HL-60 (cell line): ENCODE data around the gene EIF1AX.

Source experiments
- DNase-seq, 2 experiments: peaks; one replicate each; pipeline ENCODE4 v3.0.0-alpha.2; 2010 to 2020; ENCODE audit warnings: low read depth in 1 of 2, low spot score in 1 of 2
- H3K27ac ChIP-seq: fragments of 250-450 bp; sonication (Bioruptor Pico); replicated peaks from 2 replicates; pipeline ENCODE4 v1.5.1; 2020; ENCODE audit warnings: mild to moderate bottlenecking, moderate library complexity
- H3K27me3 ChIP-seq: fragments of 250-450 bp; sonication (Bioruptor Pico); 2 replicates; pipeline ENCODE4 v1.5.1; 2021; ENCODE audit warnings: mild to moderate bottlenecking, moderate library complexity; ENCODE audit not compliant: insufficient read depth, poor library complexity, severe bottlenecking
- H3K4me3 ChIP-seq: replicated peaks from 2 replicates; pipeline ENCODE4 v1.5.1; 2011; ENCODE audit warnings: mild to moderate bottlenecking, control low read depth, low read length; ENCODE audit not compliant: insufficient read depth
- GABPA ChIP-seq: IDR thresholded peaks from 2 replicates; pipeline ENCODE4 v1.6.1; 2012; ENCODE audit warnings: low read depth
- POLR2AphosphoS5 ChIP-seq: IDR thresholded peaks from 2 replicates; pipeline ENCODE4 v1.6.1; 2012; ENCODE audit warnings: low read depth
- SPI1 ChIP-seq: IDR thresholded peaks from 2 replicates; pipeline ENCODE4 v1.6.1; 2012; ENCODE audit warnings: low read depth, mild to moderate bottlenecking, borderline replicate concordance
- TF ChIP-seq, protein P1 (sequence below): IDR thresholded peaks from one replicate; pipeline ENCODE4 v1.5.1; 2011; ENCODE audit warnings: low read length, control low read depth, inconsistent platforms; ENCODE audit not compliant: insufficient read depth
- TF ChIP-seq, protein P2 (sequence below): IDR thresholded peaks from 2 replicates; pipeline ENCODE4 v1.6.1; 2012; ENCODE audit warnings: low read depth; ENCODE audit not compliant: insufficient replicate concordance

The EIF1AX gene

DNA sequence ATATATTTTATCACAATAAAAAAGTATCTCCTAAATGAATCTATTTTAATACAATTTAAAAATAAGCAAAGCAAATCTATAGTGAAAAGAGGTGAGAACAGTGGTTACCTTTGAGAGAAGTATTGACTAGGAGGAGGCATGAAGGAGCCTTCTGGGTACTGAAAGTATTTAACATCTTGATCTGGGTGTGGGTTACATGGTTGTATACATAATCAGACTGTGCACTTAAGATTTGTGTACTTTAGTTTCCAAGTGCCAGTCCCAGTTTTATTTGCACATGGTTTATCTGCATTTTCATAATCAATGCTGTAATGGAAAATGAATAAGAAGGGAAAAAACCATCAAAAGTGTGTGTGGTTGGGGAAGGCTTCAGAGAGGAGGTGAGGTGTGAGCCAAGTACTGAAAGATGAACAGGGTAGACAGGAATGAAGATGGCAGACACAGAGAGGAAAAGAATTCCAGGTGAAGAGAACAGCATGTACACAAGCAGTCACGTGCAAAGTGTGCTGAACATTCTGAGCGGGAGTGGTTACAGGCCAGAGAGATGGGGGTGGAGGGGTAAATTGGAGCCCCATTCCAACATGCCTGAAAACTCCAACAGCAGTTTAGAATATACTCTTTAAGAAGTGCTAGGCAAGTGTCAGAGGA is 39.6 kb downstream of the EIF1AX start:
- no peak overlapping the region for H3K4me3 ChIP-seq
- TF ChIP-seq, protein P1, sequence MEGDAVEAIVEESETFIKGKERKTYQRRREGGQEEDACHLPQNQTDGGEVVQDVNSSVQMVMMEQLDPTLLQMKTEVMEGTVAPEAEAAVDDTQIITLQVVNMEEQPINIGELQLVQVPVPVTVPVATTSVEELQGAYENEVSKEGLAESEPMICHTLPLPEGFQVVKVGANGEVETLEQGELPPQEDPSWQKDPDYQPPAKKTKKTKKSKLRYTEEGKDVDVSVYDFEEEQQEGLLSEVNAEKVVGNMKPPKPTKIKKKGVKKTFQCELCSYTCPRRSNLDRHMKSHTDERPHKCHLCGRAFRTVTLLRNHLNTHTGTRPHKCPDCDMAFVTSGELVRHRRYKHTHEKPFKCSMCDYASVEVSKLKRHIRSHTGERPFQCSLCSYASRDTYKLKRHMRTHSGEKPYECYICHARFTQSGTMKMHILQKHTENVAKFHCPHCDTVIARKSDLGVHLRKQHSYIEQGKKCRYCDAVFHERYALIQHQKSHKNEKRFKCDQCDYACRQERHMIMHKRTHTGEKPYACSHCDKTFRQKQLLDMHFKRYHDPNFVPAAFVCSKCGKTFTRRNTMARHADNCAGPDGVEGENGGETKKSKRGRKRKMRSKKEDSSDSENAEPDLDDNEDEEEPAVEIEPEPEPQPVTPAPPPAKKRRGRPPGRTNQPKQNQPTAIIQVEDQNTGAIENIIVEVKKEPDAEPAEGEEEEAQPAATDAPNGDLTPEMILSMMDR, result no peak
- no peak for TF ChIP-seq POLR2AphosphoS5
- TF ChIP-seq, protein P2, sequence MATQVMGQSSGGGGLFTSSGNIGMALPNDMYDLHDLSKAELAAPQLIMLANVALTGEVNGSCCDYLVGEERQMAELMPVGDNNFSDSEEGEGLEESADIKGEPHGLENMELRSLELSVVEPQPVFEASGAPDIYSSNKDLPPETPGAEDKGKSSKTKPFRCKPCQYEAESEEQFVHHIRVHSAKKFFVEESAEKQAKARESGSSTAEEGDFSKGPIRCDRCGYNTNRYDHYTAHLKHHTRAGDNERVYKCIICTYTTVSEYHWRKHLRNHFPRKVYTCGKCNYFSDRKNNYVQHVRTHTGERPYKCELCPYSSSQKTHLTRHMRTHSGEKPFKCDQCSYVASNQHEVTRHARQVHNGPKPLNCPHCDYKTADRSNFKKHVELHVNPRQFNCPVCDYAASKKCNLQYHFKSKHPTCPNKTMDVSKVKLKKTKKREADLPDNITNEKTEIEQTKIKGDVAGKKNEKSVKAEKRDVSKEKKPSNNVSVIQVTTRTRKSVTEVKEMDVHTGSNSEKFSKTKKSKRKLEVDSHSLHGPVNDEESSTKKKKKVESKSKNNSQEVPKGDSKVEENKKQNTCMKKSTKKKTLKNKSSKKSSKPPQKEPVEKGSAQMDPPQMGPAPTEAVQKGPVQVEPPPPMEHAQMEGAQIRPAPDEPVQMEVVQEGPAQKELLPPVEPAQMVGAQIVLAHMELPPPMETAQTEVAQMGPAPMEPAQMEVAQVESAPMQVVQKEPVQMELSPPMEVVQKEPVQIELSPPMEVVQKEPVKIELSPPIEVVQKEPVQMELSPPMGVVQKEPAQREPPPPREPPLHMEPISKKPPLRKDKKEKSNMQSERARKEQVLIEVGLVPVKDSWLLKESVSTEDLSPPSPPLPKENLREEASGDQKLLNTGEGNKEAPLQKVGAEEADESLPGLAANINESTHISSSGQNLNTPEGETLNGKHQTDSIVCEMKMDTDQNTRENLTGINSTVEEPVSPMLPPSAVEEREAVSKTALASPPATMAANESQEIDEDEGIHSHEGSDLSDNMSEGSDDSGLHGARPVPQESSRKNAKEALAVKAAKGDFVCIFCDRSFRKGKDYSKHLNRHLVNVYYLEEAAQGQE, result no peak
- no peak for TF ChIP-seq GABPA
- no peak for TF ChIP-seq SPI1
- H3K27ac ChIP-seq, result no peak overlapping the region
- no peak for DNase-seq
- no peaks in the 10 kb centered on the region for H3K27me3 ChIP-seq

DNA sequence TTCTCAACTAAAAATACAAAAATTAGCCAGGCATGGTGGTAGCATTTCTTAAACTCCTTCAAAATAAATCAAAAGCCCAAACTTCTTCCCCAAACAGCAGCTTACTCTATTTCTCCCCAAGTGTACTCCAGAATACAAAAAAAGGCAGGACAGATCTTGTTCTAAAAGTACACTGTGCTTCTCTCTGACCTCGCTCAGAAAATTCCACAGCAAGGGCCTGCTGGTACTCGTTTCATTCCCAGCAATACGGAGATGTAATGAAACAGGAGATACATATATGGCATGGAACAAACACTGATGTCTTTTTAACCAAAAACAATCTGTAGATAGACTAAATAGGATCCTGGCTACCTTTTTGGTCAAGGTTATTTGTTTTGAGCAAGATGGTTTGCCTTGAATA is 50.1 kb downstream of the EIF1AX start:
- Histone ChIP-seq H3K27ac (no peak overlapping the region), H3K4me3 (no peak overlapping the region), H3K27me3 (no peaks in the 10 kb centered on the region)
- no peak for DNase-seq
- TF ChIP-seq SPI1 (no peak), POLR2AphosphoS5 (no peak), GABPA (no peak)
- TF ChIP-seq, protein P1, result no peak
- TF ChIP-seq, protein P2, result no peak

DNA sequence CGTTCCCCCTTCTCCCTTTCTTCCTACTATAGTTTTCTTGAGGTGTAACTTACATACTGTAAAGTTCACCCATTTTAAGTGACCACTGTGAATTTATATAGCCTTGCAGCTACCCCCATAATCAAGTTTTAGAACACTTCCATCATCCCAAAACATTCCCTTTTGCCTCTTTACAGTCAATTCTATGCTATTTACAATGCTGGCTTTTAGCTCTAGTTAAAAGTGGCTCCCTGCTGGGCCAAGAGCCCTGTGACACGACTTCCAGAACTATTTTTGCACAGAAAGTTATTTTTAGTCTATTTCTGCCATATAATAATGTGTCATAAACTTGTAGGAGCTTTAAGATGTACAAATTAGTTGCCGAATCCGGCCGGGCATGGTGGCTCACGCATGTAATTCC is 51.8 kb downstream of the EIF1AX start:
- H3K27me3 ChIP-seq, result no peaks in the 10 kb centered on the region
- H3K4me3 ChIP-seq, result no peak overlapping the region
- TF ChIP-seq, protein P1, result no peak
- TF ChIP-seq SPI1 (no peak), GABPA (no peak), POLR2AphosphoS5 (no peak)
- TF ChIP-seq, protein P2, result no peak
- no peak overlapping the region for H3K27ac ChIP-seq
- DNase-seq, result no peak
